Panc1 (cell line): ENCODE data around the gene B4GALNT4.
"Not testable (repeated sequence)": the region's sequence is repeated elsewhere in the genome, so short reads cannot be mapped to it uniquely, and the experiment has no call there.

Source experiments
- CTCF ChIP-seq: fragments of 450-650 bp; IDR thresholded peaks from 2 replicates; pipeline ENCODE4 v1.5.1; 2017; ENCODE audit warnings: mild to moderate bottlenecking
- POLR2AphosphoS5 ChIP-seq: IDR thresholded peaks from 2 replicates; pipeline ENCODE4 v1.6.1; 2012; ENCODE audit warnings: mild to moderate bottlenecking, low read depth, low read length, moderate library complexity
- REST ChIP-seq, 2 experiments: IDR thresholded peaks; 2 replicates each; pipeline ENCODE4 v1.6.1; 2011 to 2012; ENCODE audit warnings: low read depth in 2 of 2, control low read depth in 1 of 2, low read length in 1 of 2, mild to moderate bottlenecking in 1 of 2, moderate library complexity in 1 of 2; ENCODE audit not compliant: insufficient read depth in 1 of 2
- SIN3A ChIP-seq: IDR thresholded peaks from 2 replicates; pipeline ENCODE4 v1.6.1; 2012; ENCODE audit warnings: low read depth, mild to moderate bottlenecking, low read length, moderate library complexity, borderline replicate concordance; ENCODE audit not compliant: insufficient read depth
- TCF7L2 ChIP-seq: IDR thresholded peaks from 2 replicates; pipeline ENCODE4 v1.6.1; 2011; ENCODE audit warnings: mild to moderate bottlenecking, low read depth, low read length, inconsistent platforms

GRCh38 chr11:333616-334263 is 35.6 kb upstream of the B4GALNT4 start:
- TF ChIP-seq POLR2AphosphoS5; SIN3A; CTCF; REST (IDR thresholded peaks at IDR 0.05; ENCODE audit: insufficient read depth in 1 of 2, low read depth in 2 of 2, low read length in 1 of 2); TCF7L2: not testable (repeated sequence)
